B cell (primary cell): ENCODE data around the gene JAG2. TPM values are rescaled to one million over a fixed set of nuclear protein-coding genes. Genes with fewer than 3 reads are reported as not detected.

Source experiments
- ATAC-seq: fragments of 200-7000 bp; cut with Tn5 transposase; one replicate; pipeline ENCODE4 v1.10.0; 2021; ENCODE audit warnings: low read depth, mild to moderate bottlenecking, moderate number of reproducible peaks, moderate library complexity
- CTCF ChIA-PET: fragments of 350-600 bp; sonication (Branson Sonifier 250); formaldehyde crosslinking; loops from one replicate; lab custom pipeline; 2021; ENCODE audit warnings: antibody characterized with exemption, inconsistent platforms; lab: Charles Lee
- POLR2A ChIA-PET: fragments of 350-600 bp; sonication (Branson Sonifier 250); formaldehyde crosslinking; loops from one replicate; lab custom pipeline; 2021; ENCODE audit warnings: antibody characterized with exemption; lab: Charles Lee
- DNase-seq: peaks from one replicate; pipeline ENCODE4 v3.0.0; 2013
- H2AFZ ChIP-seq: 2 replicates; pipeline ENCODE4 v1.6.1; 2012; ENCODE audit warnings: mild to moderate bottlenecking, low read depth, low read length; ENCODE audit not compliant: insufficient read depth, poor library complexity, severe bottlenecking
- H3K27ac ChIP-seq, 2 donors: 1 replicate in 1 of 2; 2 replicates in 1 of 2; pipeline ENCODE4 v1.5.1; 2012 to 2013; ENCODE audit warnings: low read length in 2 of 2, mild to moderate bottlenecking in 2 of 2, moderate library complexity in 1 of 2
- H3K27me3 ChIP-seq, 4 experiments: fragments of 200-600 bp in 1 of 4; sonication (generic) in 1 of 4; replicated peaks in 1 of 4; 1 replicate in 2 of 4; 2 replicates in 2 of 4; pipeline versions ENCODE4 v1.6.1 to v1.7.0; 2013 to 2016; ENCODE audit warnings: low read length in 3 of 4, mild to moderate bottlenecking in 2 of 4, mixed read lengths in 1 of 4, moderate library complexity in 1 of 4; ENCODE audit not compliant: insufficient read depth in 4 of 4, control insufficient read depth in 3 of 4; ENCODE audit errors: control extremely low read depth in 1 of 4
- H3K36me3 ChIP-seq, 2 experiments: replicated peaks in 1 of 2; 1 replicate in 1 of 2; 2 replicates in 1 of 2; pipeline versions ENCODE4 v1.6.1 to v1.7.1; 2013; ENCODE audit warnings: low read length in 1 of 2; ENCODE audit not compliant: insufficient read depth in 2 of 2, control insufficient read depth in 1 of 2; ENCODE audit errors: control extremely low read depth in 1 of 2, extremely low read depth in 1 of 2
- H3K4me1 ChIP-seq, 2 donors: fragments of 200-600 bp in 1 of 2; sonication (generic) in 1 of 2; 1 replicate in 1 of 2; 2 replicates in 1 of 2; pipeline versions ENCODE4 v1.5.1 to v1.6.1; 2013 to 2017; ENCODE audit warnings: low read length in 2 of 2; ENCODE audit not compliant: control insufficient read depth in 2 of 2, insufficient read depth in 2 of 2
- H3K4me2 ChIP-seq: replicated peaks from 2 replicates; pipeline ENCODE3; 2012; ENCODE audit warnings: mild to moderate bottlenecking, low read depth, low read length; ENCODE audit not compliant: poor library complexity, severe bottlenecking
- H3K4me3 ChIP-seq, 5 experiments: fragments of 200-600 bp in 1 of 5; sonication (generic) in 1 of 5; 1 replicate in 3 of 5; 2 replicates in 2 of 5; pipeline versions ENCODE4 v1.5.1 to v1.7.0; 2011 to 2016; ENCODE audit warnings: low read length in 4 of 5, mild to moderate bottlenecking in 4 of 5, low read depth in 2 of 5, control low read depth in 1 of 5, moderate library complexity in 1 of 5; ENCODE audit not compliant: insufficient read depth in 1 of 5; ENCODE audit errors: control extremely low read depth in 1 of 5, extremely low read depth in 1 of 5
- H3K79me2 ChIP-seq: fragments of 200-600 bp; sonication (generic); one replicate; pipeline ENCODE4 v1.6.0; 2016; ENCODE audit warnings: low read length; ENCODE audit not compliant: control insufficient read depth, insufficient read depth
- H3K9ac ChIP-seq: fragments of 200-600 bp; sonication (generic); 2 replicates; pipeline ENCODE4 v1.6.1; 2017; ENCODE audit warnings: mild to moderate bottlenecking, low read length, moderate library complexity
- H3K9me3 ChIP-seq, 3 donors: one replicate each; pipeline versions ENCODE4 v1.6.1 to v1.7.1; 2013; ENCODE audit warnings: low read length in 2 of 3; ENCODE audit not compliant: control insufficient read depth in 2 of 3, insufficient read depth in 1 of 3; ENCODE audit errors: control extremely low read depth in 1 of 3
- H4K20me1 ChIP-seq: 2 replicates; pipeline ENCODE4 v1.6.0; 2012; ENCODE audit warnings: mild to moderate bottlenecking, low read length; ENCODE audit not compliant: insufficient read depth, control insufficient read depth, poor library complexity, severe bottlenecking
- H3K27ac Mint-ChIP-seq: one replicate; pipeline ENCODE4 v1.8.0; 2021; ENCODE audit warnings: mixed read lengths
- H3K27me3 Mint-ChIP-seq: one replicate; pipeline ENCODE4 v1.8.0; 2021; ENCODE audit warnings: mixed read lengths
- H3K4me1 Mint-ChIP-seq: one replicate; pipeline ENCODE4 v1.8.0; 2021; ENCODE audit warnings: mixed read lengths
- H3K4me3 Mint-ChIP-seq: one replicate; pipeline ENCODE4 v1.8.0; 2021; ENCODE audit warnings: mixed read lengths
- H3K9me3 Mint-ChIP-seq: one replicate; pipeline ENCODE4 v1.8.0; 2022; ENCODE audit warnings: mixed read lengths; ENCODE audit not compliant: insufficient read depth
- CTCF ChIP-seq: fragments of 200-600 bp; IDR thresholded peaks from one replicate; pipeline ENCODE4 v1.8.0; 2022; ENCODE audit warnings: antibody characterized with exemption, mild to moderate bottlenecking
- EZH2 ChIP-seq: IDR thresholded peaks from 2 replicates; pipeline ENCODE4 v1.6.1; 2012; ENCODE audit warnings: borderline replicate concordance, low read depth, mild to moderate bottlenecking, moderate library complexity, low read length; ENCODE audit not compliant: insufficient read depth, poor library complexity, severe bottlenecking
- WGBS: methylation state at CpG from one replicate; pipeline ENCODE4 v1.1.5; 2013; ENCODE audit warnings: missing lambda C conversion rate; ENCODE audit not compliant: insufficient coverage; 5-methylcytosine and 5-hydroxymethylcytosine counted together
- intact Hi-C: fragments of 100-400 bp; cut with micrococcal nuclease; formaldehyde crosslinking; loops from one replicate; pipeline ENCODE4 v1.10.0; 2022
- polyA plus RNA-seq: library from polyadenylated mRNA; depleted of rRNA; stranded (reverse); fragments of >200 nt; gene quantifications from 2 replicates; pipeline ENCODE4 v1.2.3, GENCODE V29; 2012
- total RNA-seq, 2 donors: library from RNA; stranded (reverse); fragments of 120-200 nt in 1 of 2; gene quantifications; 1 replicate in 1 of 2; 2 replicates in 1 of 2; pipeline versions ENCODE4 v1.2.3 to v1.2.4, GENCODE V29; 2013 to 2022

Gene JAG2
- total and polyA plus RNA-seq, 2 donors (not counting 1 experiment from before 2014, with no cell fraction given), result 0.27 to 0.34 TPM

- DNase-seq (no peak), ATAC-seq (no peak)
- peaks cover 30% of the 10 kb centered on the region for H3K27me3 Mint-ChIP-seq
- Histone ChIP-seq H3K4me1 (peaks cover 38 to 52% of the 10 kb centered on the region in 2 donors), H3K36me3 (no peaks in the 10 kb centered on the region), H3K9ac (no peak overlapping the region), H3K9me3 (peaks cover 0 to 18% (median 0%) of the 10 kb centered on the region in 3 donors), H3K27ac (no peak overlapping the region), H3K4me3 (no peak overlapping the region), H4K20me1 (no peaks in the 10 kb centered on the region), H2AFZ (no peak overlapping the region), H3K27me3 (peaks cover 0 to 83% (median 29%) of the 10 kb centered on the region in 4 experiments), H3K79me2 (no peaks in the 10 kb centered on the region), H3K4me2 (no peak overlapping the region)
- intact Hi-C loops, result loop anchor here (5.0 kb wide), 3 partner anchors 108 to 327 kb away; partner anchors contain the start of genes TEDC1 and TMEM121
- no peak overlapping the region for H3K4me3 Mint-ChIP-seq
- no peak overlapping the region for H3K27ac Mint-ChIP-seq
- ChIA-PET CTCF (no interaction called here), POLR2A (interaction anchor here (0.5 kb wide), 2 partner anchors 154 to 286 kb away, joined by 3 to 4 read pairs; partner anchors contain the start of gene CRIP1)
- TF ChIP-seq EZH2, result no peak
- no peak for TF ChIP-seq CTCF
- 95% methylated on average over 9 of the region's 10 CpGs for WGBS
- peaks cover 30% of the 10 kb centered on the region for H3K4me1 Mint-ChIP-seq
- no peaks in the 10 kb centered on the region for H3K9me3 Mint-ChIP-seq
These were observed 31.5 kb upstream of the JAG2 start for GRCh38 chr14:105200074-105200473.

DNA sequence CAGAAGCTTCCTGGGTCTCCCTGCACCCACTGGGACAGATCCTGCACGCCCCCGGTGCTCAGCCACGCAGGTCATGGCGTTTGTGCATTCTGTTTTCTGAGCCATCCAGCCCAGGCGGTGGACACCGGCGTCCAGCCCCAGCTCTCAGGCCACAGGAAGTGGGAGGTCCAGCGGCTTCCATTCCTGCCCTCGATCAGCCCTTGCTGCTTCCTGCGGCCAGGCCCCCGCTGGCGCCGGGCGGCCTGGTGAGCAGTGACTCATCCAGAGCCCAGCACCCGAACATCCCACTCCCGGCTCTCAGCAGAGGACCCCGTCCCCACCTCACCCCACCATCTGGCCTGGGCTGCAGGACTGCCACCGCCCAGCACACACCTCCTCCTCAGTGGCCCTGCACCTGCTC is 30.5 kb upstream of the JAG2 start:
- TF ChIP-seq CTCF (no peak), EZH2 (no peak)
- peaks cover 0 to 18% (median 0%) of the 10 kb centered on the region in 3 donors for H3K9me3 ChIP-seq
- H3K4me2 ChIP-seq, result no peak overlapping the region
- H3K4me1 ChIP-seq, result peaks cover 44 to 53% of the 10 kb centered on the region in 2 donors
- Mint-ChIP-seq H3K4me1 (peaks cover 28% of the 10 kb centered on the region), H3K27ac (peak overlapping the region; percentile 80), H3K27me3 (peaks cover 37% of the 10 kb centered on the region), H3K9me3 (no peaks in the 10 kb centered on the region), H3K4me3 (no peak overlapping the region)
- no peak for DNase-seq
- H2AFZ ChIP-seq, result no peak overlapping the region
- ChIA-PET POLR2A (no interaction called here), CTCF (no interaction called here)
- H3K27ac ChIP-seq, result no peak overlapping the region
- peaks cover 0 to 93% (median 34%) of the 10 kb centered on the region in 4 experiments for H3K27me3 ChIP-seq
- H3K9ac ChIP-seq, result no peak overlapping the region
- no peaks in the 10 kb centered on the region for H4K20me1 ChIP-seq
- no peaks in the 10 kb centered on the region for H3K79me2 ChIP-seq
- H3K36me3 ChIP-seq, result no peaks in the 10 kb centered on the region
- 58% methylated on average over 18 of the region's 18 CpGs for WGBS
- no peak overlapping the region for H3K4me3 ChIP-seq
- no peak for ATAC-seq
- intact Hi-C loops, result no loop called here
